Measurements from ENCODE around the gene RBM15B.

The RBM15B gene

DNA sequence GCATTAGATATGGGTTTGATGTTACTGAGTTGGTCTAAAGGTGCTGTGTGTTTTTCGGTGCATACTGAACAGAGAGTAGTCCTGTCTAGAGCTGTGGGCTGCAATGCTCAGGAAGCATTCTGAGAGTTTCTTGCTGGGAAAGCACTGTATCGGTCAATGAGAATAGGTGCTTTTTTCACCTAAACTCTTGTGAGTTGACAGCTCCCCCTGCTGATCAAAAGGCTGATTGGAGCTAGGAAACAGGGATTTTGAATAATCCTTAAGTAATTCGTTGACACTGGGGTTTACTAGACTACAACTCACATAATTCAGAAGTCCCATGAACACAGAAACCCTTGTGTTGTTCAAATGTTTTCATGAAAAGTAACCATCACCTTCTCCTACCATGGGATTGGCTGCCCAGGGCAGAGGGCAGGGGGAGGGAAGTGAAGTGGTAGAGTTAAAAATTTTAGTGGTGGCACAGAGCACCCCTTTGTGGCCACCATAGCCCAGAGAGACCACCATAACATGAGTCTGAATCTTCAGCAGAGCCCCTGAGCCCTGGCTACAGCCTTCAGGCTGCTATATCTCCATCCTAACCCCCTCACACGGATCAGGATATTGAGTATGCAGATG, 19.0 kb upstream of the RBM15B start:
- peak; percentile 51 for DNase-seq (ENCODE audit: insufficient read length, low spot score)
- no peak for TF ChIP-seq POLR2A (IDR thresholded peaks at IDR 0.05; ENCODE audit: low read depth, low read length)
- no peak for FAIRE-seq

DNA sequence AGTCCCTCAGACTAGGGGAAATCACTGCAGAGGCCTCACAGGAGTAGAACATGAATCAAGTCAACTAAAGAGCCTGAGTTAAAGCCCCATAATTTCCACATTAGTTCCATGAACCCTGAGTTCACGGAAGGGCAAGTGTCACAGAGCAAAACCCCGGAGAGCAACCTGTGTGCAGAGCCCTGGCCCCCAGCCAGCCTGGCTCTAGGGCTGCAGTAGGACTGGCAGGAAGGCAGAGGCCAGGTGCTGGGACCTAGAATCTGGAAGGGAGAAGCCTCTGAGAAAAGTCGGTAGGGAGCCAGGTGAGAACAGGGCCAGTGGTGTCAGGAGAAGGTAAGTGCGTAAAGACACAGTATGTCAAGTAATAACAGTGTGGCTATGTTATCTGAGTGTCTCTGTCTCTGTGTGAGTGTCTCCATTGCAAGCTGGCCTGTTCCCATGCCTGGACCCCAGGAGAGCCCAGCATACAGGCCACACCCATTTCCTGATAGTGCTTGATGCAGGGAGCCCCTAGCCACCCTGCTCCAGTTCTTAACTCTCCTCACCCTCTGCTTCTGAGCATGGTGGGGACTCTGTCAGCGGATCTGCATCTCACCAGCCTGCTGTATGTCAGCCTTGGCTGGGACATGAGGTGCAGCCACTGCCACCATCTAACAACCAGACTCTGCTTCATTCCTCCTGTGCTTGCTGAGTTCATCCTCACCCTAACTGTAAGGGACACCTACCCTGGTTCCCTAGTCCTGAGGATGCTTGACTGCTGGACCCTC, 17.2 kb upstream of the RBM15B start:
- no peak for TF ChIP-seq POLR2A (IDR thresholded peaks at IDR 0.05; ENCODE audit: low read depth, low read length)
- DNase-seq (ENCODE audit: insufficient read length, low spot score), result no peak
- FAIRE-seq, result no peak

- DNase-seq (ENCODE audit: insufficient read length, low spot score) (no peak), FAIRE-seq (no peak)
- TF ChIP-seq POLR2A (IDR thresholded peaks at IDR 0.05; ENCODE audit: low read depth, low read length), result no peak
These were observed 16.6 kb upstream of the RBM15B start for GRCh38 chr3:51374456-51374855.

- no peak for TF ChIP-seq POLR2A (IDR thresholded peaks at IDR 0.05; ENCODE audit: low read depth, low read length)
- DNase-seq (ENCODE audit: insufficient read length, low spot score), result no peak
- FAIRE-seq, result no peak
These were observed 15.9 kb upstream of the RBM15B start for GRCh38 chr3:51375136-51375535.

- no peak for TF ChIP-seq POLR2A (IDR thresholded peaks at IDR 0.05; ENCODE audit: low read depth, low read length)
- FAIRE-seq (no peak), DNase-seq (ENCODE audit: insufficient read length, low spot score) (no peak)
These were observed 15.5 kb upstream of the RBM15B start for GRCh38 chr3:51375571-51375970.

GRCh38 chr3:51378065-51378464, 13.0 kb upstream of the RBM15B start:
- FAIRE-seq, result no peak
- TF ChIP-seq POLR2A (IDR thresholded peaks at IDR 0.05; ENCODE audit: low read depth, low read length), result no peak
- no peak for DNase-seq (ENCODE audit: insufficient read length, low spot score)

DNA sequence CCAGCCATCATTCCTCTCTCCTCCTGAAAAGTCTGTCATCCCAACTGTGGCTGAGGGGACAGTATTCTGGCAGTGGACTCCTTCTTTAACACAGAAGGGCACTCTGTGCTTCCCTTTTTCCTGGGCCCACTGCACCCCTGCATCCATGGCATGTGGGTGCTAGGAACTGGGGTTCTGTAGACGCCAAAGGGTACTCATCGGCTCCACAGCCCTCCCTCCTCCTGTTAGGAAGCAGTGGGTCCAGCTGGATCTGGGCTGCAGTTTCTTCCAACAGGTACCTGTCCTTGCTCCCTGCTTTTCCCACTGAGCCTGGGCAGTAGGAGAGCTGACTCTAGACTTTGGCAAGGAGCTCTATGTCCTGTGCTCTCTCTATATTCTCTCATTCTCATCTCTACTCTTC, 12.4 kb upstream of the RBM15B start:
- TF ChIP-seq POLR2A (IDR thresholded peaks at IDR 0.05; ENCODE audit: low read depth, low read length), result no peak
- DNase-seq (ENCODE audit: insufficient read length, low spot score), result no peak
- FAIRE-seq, result no peak

- TF ChIP-seq POLR2A (IDR thresholded peaks at IDR 0.05; ENCODE audit: low read depth, low read length), result no peak
- no peak for DNase-seq (ENCODE audit: insufficient read length, low spot score)
- FAIRE-seq, result no peak
These were observed 11.8 kb upstream of the RBM15B start for GRCh38 chr3:51379301-51379700.

DNA sequence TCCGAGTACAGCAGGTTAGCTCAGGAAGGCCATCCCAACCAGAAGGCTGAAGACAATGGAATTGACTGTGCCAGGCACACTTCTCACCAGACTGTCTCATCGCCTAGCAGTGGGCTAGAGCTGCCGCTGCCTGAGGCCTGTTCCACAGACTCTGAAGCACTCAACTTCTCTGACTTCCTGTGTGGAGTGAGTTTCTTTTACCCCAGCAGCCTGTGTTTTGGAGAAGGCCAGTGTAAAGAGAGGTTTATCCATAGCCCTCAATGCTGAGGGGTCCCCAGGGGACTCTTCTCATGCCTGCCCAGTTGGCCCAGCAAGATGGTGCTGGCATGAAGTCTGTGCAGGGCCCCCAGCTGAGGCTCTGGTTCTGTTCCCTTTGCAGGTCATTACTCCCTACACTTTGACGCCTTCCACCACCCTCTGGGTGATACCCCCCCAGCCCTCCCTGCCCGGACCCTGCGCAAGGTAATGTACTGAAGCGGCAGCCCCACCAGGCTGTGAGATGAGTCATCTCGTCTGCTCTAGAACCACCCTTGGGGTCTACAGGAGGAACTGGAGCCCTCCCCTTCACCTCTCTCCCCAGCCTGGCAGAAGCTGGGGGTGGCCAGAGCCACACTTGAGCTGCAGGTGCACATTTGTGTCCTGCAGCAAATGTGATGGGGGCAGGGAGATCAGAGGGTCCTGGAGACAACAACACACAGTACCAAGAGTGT, 11.2 kb upstream of the RBM15B start:
- FAIRE-seq, result no peak
- TF ChIP-seq POLR2A (IDR thresholded peaks at IDR 0.05; ENCODE audit: low read depth, low read length), result no peak
- DNase-seq (ENCODE audit: insufficient read length, low spot score), result no peak

DNA sequence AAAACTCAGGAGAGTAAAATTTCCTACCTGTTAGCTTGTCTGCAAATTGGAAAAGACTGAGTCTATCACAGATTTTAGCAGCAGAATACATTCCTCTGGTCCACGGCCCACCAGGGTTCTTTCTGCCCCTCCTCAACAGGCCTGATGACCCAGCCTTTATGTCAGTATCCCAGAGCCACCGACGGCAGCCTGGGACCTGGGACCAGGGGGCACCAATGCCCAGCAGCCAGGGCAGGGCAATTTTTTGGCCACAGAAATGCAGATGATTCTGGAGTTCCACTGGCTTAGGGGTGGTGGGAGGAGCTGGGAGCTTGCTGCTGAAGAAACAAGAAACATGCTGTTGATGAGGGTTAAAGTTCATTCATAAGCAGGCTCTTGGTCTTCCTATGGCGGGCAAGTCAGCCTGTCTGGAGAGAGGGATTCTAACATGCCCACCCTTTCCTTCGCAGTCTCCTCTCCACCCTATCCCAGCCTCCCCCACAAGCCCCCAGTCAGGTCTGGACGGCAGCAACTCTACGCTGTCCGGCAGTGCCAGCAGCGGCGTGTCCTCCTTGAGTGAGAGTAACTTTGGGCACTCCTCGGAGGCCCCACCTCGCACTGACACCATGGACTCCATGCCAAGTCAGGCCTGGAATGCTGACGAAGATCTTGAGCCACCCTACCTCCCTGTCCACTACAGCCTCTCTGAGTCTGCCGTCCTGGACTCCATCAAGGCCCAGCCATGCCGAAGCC, 10.3 kb upstream of the RBM15B start:
- FAIRE-seq (no peak), DNase-seq (ENCODE audit: insufficient read length, low spot score) (no peak)
- TF ChIP-seq POLR2A (IDR thresholded peaks at IDR 0.05; ENCODE audit: low read depth, low read length), result no peak

DNA sequence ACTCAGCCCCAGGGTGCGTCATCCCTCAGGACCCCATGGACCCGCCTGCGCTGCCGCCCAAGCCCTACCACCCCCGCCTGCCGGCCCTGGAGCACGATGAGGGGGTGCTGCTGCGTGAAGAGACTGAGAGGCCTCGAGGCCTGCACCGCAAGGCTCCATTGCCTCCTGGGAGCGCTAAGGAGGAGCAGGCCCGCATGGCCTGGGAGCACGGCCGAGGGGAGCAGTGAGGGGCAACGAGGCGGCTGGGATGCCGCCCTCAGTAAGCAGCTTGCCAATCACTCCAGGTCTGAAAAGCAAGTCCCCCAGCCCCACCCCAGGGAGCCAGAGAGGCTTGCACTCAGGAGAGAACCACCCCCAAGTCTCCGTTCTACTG, 9.8 kb upstream of the RBM15B start:
- no peak for TF ChIP-seq POLR2A (IDR thresholded peaks at IDR 0.05; ENCODE audit: low read depth, low read length)
- no peak for DNase-seq (ENCODE audit: insufficient read length, low spot score)
- no peak for FAIRE-seq

DNA sequence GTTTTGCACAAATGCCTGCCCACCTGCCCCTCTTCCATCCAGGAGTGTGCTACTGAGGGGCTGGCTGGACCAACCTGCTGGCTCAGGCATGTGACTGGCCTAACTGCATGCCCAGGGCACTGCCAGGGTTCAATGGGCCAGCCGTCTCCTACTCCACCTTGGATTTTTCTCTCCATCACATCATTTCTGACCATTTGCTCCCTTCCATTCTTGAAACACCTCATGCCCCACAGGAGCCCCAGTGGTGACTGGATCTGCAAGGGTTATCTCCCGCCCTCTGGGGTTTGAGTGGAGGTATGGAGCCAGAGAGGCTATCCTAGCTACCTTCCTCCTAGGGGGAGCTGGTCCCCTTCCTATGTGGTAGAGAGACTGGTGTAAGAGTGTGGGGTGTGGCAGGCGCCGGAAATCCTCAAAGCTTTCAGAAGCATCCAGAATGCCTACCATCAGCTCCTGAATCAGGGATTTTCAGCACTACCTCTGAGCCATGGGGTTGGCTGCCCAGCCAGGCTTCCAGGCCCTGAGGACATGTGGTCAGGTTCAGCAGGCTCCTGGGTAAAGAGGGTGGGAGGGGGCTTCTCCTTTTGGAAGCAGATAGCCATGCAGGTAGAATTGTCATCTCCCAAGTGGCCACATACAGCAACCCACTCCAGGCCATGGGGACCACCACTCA, 8.9 kb upstream of the RBM15B start:
- no peak for DNase-seq (ENCODE audit: insufficient read length, low spot score)

DNA sequence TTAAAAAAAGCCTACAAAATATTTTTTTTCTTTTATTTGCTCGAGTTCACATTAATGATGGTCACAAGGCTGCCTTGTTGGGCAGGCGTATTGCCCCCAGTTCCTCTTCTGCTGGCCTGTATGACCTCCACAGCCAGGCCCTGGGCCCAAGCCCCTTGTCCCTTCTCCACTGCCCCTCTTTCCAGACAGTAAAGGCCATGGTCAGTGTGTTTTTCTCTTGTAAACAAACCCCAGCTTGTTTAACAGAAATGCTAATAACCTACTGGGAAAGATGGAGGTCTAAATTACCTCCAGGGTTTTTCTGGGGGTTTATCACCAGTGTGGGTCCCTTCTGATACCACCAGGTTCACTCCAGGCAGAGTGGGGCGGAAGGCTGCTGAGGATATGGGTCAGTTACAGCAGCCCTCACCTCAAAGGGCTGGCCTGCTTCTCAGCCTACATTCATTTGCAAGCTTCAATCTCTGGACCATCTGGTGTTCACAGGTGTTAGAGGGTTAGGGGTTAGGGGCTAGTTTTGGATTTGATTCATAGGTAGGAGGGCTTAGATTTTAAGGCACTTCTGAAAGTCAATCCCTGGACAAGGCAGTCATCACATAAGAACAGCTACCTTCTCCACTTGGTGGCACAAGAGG, 8.0 kb upstream of the RBM15B start:
- DNase-seq (ENCODE audit: insufficient read length, low spot score), result no peak
- no peak for TF ChIP-seq POLR2A (IDR thresholded peaks at IDR 0.05; ENCODE audit: low read depth, low read length)
- FAIRE-seq, result no peak

More for the DNA sequence above, 8.9 kb upstream of the RBM15B start:
- FAIRE-seq, result no peak
- no peak for TF ChIP-seq POLR2A (IDR thresholded peaks at IDR 0.05; ENCODE audit: low read depth, low read length)

Data from H54 (cell line).